ENCODE data around the gene TYW1B. TPM values are rescaled to one million over a fixed set of nuclear protein-coding genes. Genes with fewer than 3 reads are reported as not detected.
"Not testable (repeated sequence)": the region's sequence is repeated elsewhere in the genome, so short reads cannot be mapped to it uniquely, and the experiment has no call there.

TYW1B gene
- total and polyA plus RNA-seq, 8 donors = 2.4 to 9.7 (median 5.6) TPM

DNA sequence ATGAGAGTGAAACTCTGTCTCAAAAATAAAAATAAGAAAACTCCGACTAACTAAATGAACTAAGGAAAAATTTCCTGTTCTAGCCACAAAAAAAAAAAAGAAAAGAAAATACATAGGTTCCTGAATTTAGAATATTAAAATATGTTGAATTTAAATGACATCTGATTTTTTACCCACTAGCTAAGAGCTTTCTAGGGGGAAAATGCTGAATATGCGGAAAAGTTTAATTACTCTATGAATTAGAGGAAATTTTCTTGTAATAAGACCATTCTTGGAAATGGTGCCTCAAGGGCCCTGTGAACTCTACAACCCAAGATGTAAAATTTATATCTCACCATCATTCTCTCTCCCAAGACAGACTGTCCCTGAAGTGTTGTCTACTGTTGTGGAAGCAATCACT lies 250.9 kb downstream of the TYW1B start:
- Histone ChIP-seq H3K4me3 (no peak overlapping the region), H3K4me1 (no peaks in the 10 kb centered on the region), H3K27ac (no peak overlapping the region), H3K9me3 (no peaks in the 10 kb centered on the region), H3K27me3 (no peaks in the 10 kb centered on the region), H3K36me3 (peaks cover 0 to 9% of the 10 kb centered on the region in 2 donors)
- ATAC-seq = no peak
- TF ChIP-seq, protein P1, sequence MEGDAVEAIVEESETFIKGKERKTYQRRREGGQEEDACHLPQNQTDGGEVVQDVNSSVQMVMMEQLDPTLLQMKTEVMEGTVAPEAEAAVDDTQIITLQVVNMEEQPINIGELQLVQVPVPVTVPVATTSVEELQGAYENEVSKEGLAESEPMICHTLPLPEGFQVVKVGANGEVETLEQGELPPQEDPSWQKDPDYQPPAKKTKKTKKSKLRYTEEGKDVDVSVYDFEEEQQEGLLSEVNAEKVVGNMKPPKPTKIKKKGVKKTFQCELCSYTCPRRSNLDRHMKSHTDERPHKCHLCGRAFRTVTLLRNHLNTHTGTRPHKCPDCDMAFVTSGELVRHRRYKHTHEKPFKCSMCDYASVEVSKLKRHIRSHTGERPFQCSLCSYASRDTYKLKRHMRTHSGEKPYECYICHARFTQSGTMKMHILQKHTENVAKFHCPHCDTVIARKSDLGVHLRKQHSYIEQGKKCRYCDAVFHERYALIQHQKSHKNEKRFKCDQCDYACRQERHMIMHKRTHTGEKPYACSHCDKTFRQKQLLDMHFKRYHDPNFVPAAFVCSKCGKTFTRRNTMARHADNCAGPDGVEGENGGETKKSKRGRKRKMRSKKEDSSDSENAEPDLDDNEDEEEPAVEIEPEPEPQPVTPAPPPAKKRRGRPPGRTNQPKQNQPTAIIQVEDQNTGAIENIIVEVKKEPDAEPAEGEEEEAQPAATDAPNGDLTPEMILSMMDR (IDR thresholded peaks at IDR 0.05) = no peak
- peak in 1 of 4 donors; percentile 17 for DNase-seq
- intact Hi-C loops (cut with DNase I) = no loop called here

DNA sequence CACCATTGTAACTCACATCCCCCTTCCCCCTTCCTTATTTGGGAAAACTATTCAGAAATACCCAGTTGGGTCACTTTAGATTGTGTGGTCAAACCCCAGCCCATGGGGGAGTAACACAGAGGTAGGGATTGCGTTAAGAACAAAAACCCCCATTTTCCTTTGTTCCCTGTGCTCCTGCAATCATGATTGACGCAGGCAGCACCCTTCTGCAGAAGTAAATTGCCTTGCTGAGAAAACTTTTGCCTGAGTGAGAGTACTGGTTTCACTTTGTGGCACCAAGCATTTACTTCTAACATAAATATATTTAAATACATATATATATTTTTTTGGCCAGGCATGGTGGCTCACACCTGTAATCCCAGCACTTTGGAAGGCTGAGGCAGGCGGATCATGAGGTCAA lies 266.0 kb downstream of the TYW1B start:
- H3K36me3 ChIP-seq; H3K4me3 ChIP-seq; ATAC-seq; H3K27me3 ChIP-seq; intact Hi-C loops (cut with DNase I); H3K27ac ChIP-seq; DNase-seq; H3K4me1 ChIP-seq: not testable (repeated sequence)
- peaks cover 0 to 28% of the 10 kb centered on the region in 2 donors for H3K9me3 ChIP-seq

DNA sequence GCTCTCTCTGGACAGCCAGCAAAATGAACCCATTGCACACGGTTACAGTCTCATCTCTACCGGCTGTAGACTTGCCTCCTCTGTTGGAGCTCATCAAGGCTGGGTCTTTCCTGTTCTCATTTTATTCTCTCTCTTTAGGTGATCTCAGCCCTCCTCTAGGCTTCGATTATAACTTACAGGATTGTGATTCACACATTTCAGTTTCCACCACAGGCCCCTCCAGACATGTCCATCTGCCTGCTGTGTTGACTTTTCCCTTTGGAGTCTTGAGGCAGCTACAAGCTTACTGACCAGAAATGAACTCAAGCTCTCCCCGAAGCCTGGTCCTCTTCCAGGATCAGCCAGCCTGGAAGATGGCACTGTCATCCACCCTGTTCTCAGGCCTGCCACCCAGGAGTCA lies 268.5 kb downstream of the TYW1B start:
- H3K27me3 ChIP-seq; H3K4me1 ChIP-seq; intact Hi-C loops (cut with DNase I); H3K27ac ChIP-seq; H3K4me3 ChIP-seq; ATAC-seq; DNase-seq; H3K36me3 ChIP-seq: not testable (repeated sequence)
- peaks cover 0 to 27% of the 10 kb centered on the region in 2 donors for H3K9me3 ChIP-seq

DNA sequence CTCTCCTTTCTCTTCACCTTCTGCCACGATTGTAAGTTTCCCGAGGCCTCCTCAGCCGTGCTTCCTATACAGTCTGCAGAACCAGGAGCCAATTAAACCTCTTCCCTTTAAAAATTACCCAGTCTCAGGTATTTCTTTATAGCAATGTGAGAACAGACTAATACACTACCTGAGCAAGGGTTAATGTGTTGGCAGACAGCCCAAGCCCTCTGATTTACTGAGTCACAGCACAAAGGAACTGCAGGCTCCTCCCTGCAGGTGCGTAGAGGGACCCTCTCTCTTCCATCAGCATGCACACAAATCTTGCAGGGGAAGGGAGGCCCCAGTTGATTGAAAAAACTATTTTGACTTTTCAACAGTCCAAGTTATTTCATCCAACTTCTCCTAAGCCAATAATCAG lies 271.3 kb downstream of the TYW1B start:
- H3K4me1 ChIP-seq; DNase-seq; H3K4me3 ChIP-seq; intact Hi-C loops (cut with DNase I); H3K9me3 ChIP-seq; H3K36me3 ChIP-seq; H3K27me3 ChIP-seq; ATAC-seq; H3K27ac ChIP-seq: not testable (repeated sequence)

DNA sequence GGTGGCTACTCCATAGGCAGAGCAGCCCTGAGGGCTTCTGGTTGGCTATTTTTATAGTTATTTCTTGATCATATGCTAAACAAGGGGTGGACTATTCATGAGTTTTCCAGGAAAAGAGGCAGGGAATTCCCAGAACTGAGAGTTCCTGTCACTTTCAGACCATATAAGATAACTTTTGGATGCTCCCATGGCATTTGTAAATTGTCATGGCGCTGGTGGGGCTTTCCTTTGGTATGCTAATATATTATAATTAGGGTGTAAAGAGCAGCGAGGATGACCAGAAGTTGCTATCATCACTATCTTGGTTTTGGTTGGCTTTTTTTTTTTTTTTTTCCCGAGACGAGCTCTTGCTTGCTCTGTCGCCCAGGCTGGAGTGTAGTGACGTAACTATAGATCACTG lies 272.8 kb downstream of the TYW1B start:
- H3K4me1 ChIP-seq; H3K4me3 ChIP-seq; ATAC-seq; H3K27ac ChIP-seq; H3K9me3 ChIP-seq; DNase-seq; H3K36me3 ChIP-seq; intact Hi-C loops (cut with DNase I); H3K27me3 ChIP-seq: not testable (repeated sequence)

DNA sequence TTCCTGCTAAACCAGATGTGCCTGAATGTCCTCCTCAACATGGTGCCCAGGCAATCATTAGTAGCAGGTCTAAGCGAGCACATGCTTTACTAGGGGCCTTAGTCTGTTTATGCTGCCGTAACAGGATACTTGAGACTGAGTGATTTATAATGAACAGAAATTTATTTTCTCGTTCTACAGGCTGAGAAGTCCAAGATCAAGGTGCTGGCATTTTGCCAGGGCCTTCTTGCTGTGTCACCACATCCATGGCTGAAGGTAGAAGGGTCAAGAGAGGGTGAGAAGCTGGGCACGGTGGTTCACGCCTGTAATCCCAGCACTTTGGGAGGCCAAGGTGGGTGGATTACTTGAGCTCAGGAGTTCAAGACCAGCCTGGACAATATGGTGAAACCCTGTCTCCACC lies 273.6 kb downstream of the TYW1B start:
- H3K4me1 ChIP-seq; H3K4me3 ChIP-seq; H3K9me3 ChIP-seq; DNase-seq; H3K36me3 ChIP-seq; H3K27ac ChIP-seq; ATAC-seq; H3K27me3 ChIP-seq; intact Hi-C loops (cut with DNase I): not testable (repeated sequence)

DNA sequence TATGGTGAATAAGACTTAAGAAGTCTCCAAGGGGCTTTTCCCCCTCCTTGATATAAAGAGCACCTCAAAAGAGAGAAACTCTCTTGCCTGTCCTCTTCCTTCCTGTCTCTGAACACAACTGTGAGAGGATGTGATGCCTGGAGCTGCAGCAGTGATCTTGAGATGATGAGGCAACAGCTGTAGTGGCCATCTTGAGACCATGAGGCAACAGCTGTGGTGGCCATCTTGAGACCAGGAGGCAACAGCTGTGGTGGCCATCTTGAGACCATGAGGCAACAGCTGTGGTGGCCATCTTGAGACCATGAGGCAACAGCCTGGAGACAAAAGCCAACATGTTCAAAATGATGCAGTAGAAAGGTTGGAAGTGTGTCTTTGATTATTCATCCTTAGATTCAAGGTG lies 277.5 kb downstream of the TYW1B start:
- H3K27me3 ChIP-seq; H3K9me3 ChIP-seq; H3K36me3 ChIP-seq; intact Hi-C loops (cut with DNase I); H3K27ac ChIP-seq; H3K4me3 ChIP-seq; H3K4me1 ChIP-seq; ATAC-seq; DNase-seq: not testable (repeated sequence)

DNA sequence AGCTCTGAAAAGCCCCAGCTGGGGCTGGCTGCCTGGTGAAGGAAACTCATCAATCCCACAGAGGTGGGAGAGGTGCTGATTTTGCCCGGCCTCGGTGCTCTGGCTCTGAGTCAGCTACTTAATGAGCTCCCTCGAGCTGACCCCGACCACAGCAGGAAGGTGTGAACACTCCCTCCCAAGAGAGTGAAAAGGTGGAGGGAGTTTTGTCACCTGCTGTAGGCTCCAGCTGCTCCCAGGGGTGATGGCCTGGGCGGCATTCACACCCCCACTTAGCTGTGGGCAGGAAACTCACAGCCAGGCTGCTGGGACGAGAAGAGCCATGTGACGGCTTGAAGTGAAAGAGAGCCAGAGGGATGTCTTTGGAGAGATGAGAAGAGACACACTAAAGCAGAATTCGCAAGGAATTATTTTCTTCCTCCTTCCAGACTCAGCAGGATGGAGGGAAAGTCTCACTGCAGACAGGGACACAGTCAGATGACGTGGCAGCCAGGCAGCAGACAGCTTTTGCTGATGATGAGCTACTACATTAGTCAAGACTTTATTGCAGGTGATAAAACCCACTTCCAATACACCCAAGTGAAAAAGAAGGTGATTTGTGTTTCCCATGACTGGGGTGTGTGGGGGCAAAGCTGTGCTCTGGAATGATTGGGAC lies 281.3 kb downstream of the TYW1B start:
- H3K4me1 ChIP-seq; intact Hi-C loops (cut with DNase I); H3K27me3 ChIP-seq; H3K9me3 ChIP-seq; ATAC-seq; H3K27ac ChIP-seq; H3K4me3 ChIP-seq; H3K36me3 ChIP-seq; DNase-seq: not testable (repeated sequence)

DNA sequence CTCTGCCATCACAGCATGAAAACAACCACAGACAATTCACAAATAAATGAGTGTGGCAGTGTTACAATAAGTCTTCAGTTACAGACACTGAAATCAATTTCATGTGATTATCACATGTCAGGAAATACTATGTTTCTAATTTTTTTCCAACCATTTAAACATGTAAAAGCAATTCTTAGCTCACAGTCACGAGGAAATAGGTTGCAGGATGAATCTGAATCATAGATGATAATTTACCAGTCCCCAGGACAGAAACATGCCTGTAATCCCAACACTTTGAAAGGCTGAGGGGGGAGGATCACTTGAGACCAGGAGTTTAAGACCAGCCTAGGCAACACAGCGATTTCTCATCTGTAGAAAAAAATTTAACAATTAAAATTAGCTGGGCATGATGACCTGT lies 283.5 kb downstream of the TYW1B start:
- H3K4me1 ChIP-seq; DNase-seq; H3K9me3 ChIP-seq; H3K27ac ChIP-seq; intact Hi-C loops (cut with DNase I); ATAC-seq; H3K36me3 ChIP-seq; H3K27me3 ChIP-seq; H3K4me3 ChIP-seq: not testable (repeated sequence)
